HG03025 (cell line): ENCODE measurements around the gene PDGFRB.

Experiments
- ATAC-seq: cut with Tn5 transposase; IDR thresholded peaks from one replicate; pipeline ENCODE4 v1.9.1; 2021; ENCODE audit warnings: mild to moderate bottlenecking, moderate library complexity; ENCODE audit not compliant: unreplicated experiment, low FRiP score

PDGFRB gene

DNA sequence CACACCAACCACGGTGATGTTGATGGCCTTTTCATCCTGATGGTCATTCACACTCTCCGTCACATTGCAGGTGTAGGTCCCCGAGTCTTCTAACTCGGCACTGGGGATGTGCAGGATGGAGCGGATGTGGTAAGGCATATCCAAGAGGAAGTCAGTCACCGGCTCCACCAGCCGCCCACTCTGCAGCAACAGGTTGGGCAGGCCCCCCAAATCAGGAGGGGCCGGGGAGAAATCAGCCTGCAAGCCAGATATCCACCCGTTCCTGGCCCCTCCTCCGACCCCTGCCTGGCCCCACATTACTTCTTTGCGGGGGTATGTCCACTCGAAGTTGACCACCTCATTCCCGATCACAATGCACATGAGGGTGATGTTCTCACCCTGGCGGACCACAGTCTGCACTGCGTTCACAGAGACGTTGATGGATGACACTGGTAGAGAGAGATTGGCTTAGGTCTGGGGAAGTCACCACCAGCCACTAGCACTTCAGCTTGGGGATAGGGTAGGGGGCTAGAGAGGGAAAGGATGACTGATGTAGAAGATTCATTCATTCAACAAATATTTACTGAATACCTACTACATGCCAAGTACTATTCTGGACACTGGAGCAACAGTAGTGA, 22.0 kb downstream of the PDGFRB start:
- no peak for ATAC-seq

DNA sequence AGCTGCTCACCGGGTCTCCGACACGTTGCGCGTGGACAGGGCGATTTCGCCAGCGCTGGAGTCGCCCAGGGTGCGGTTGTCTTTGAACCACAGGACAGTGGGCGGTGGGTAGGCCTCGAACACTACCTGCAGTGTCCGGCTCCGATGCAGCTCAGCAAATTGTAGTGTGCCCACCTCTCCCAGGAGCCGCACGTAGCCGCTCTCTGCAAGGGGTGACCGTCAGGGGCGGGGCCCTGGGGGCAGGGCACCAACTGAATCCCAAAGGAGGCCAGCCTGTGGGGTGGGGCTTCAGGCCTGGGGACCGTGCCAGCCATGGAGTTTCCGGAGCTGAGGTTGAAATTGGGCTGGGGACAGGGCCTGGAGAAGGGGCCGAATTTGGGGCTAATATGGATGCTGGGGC, 22.9 kb downstream of the PDGFRB start:
- ATAC-seq: no peak

DNA sequence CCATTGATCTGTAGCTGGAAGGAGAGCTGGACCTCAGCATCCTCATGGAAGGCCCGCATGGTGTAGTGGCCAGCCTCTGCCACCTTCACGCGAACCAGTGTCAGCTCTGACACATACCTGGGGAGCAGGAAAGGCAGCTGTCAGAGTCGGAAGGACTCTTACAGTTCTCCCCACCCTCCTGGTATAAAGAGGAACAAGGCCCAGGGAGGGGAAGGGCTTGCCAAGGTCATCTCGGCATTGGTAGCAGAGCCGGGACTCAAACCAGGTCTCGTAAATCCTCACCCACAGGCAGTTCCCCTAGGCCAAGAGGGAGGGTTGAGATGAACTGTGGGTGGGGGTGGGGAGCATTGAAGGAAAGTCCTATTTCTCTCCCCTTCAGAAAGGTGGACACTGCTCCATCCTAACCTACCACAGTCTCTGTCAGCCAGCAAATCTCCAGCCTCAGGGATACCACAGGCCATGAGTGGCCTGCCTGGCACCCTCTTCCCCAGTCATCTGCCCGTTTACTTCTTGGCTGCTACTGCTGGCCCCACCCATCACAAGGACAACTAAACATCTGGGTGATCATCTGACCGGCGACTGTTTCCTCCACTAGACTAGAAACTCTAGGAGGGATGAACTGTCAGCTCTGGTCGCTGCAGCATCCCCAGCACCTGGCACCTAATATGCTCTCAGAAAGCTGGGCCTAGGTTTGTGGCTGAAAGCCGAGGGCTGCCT, 23.5 kb downstream of the PDGFRB start:
- ATAC-seq: no peak

DNA sequence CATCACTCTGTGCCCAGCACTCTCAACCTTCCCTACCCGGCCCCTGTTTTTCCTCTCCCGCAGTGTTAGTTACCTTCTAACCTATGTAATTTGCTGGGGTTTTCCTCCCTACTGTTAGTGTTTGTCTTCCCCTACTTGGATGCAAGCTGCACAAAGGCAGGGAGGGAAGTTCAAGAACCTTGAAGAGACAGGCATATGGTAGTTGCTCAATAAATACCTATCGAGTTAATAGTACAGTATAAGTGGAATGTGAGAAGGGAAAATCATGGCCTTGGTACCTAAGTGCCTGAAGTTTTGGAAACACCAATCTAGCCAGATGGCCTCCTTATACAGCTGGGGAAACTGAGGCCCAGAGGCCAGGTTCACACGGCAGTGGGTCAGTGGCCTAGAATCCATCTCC, 24.2 kb downstream of the PDGFRB start:
- ATAC-seq: no peak

DNA sequence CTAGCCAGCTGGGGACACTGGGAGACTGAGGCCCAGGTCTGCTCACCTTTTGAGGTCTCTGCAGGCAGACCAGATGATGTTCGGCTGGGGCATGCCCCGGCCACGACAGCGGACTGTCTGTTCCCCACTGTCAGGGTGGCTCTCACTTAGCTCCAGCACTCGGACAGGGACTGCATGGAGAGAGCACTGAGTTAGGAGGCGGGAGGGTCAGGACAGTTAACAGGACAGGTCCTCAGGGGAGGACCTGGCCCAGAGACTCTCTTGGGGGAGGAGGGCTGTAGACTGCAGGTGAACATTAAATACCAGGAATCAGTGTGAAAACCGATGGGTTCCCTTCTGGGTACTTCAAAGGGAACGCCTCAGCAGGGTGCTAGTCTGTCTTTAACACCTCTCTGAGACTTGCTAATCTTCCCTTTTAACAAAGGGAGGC, 25.1 kb downstream of the PDGFRB start:
- no peak for ATAC-seq

DNA sequence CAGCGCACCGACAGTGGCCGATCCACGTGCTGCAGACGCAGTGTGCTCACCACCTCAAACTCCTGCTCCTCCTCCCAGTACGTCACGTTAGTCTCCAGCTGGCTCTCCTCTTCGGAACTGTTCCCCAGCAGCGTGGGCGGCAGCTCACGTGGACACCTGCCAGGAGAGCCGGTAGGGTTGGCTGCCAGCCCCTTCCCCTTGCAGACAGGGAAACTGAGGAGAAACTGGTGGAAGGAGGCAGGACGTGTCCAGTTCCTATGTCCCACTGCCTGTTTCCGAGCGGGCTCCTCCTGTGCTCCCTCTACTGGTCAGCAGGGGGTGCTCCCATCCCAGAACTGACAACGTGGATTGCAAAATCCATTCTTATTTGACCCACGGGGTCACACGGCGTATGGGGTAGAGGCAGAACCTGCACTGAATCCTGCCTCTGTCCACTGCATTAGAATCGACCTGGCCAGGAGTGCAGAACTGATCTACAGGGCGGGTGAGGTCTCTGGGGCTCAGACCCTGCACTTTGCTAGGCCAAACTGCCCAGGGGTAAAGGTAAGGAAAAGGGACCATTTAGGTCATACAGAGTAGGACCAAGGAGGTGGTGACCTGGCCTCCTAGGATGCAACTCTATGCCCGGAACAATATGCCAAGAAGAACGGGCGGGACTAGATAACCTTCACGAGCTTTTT, 25.7 kb downstream of the PDGFRB start:
- ATAC-seq: no peak

DNA sequence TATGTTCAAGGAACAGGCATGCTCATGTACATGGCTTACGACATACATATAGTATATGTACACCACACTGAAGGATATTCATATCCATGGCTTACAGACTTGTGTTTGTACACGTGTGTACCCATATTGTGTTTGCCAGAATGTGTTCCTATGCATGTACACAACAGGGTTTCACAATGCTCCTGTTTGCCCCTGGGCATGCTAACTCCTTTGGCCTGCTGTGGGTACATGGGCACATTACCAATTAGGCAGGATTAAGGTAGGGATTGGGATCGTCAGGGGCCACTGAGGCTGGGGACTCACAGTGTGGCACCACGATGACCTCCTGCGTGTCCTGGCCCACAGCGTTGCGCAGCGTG, 26.2 kb downstream of the PDGFRB start:
- ATAC-seq: no peak

DNA sequence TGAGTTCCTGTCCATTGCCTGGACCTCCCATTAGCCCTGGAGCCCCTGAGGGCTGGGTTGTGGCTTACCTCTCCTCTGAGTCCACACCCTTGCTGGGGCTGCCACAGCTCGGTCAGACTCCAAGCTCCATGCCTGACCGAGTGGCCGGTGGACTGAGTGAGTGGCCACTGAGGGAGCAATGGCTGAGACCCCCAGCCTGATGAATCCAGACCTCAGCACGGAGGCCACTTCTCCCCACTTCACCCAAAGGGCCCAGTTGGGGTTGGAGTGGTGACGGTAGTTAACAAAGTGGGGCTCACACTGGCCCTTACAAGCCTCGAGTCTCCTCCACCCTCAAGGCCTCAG, 28.8 kb downstream of the PDGFRB start:
- ATAC-seq: no peak

DNA sequence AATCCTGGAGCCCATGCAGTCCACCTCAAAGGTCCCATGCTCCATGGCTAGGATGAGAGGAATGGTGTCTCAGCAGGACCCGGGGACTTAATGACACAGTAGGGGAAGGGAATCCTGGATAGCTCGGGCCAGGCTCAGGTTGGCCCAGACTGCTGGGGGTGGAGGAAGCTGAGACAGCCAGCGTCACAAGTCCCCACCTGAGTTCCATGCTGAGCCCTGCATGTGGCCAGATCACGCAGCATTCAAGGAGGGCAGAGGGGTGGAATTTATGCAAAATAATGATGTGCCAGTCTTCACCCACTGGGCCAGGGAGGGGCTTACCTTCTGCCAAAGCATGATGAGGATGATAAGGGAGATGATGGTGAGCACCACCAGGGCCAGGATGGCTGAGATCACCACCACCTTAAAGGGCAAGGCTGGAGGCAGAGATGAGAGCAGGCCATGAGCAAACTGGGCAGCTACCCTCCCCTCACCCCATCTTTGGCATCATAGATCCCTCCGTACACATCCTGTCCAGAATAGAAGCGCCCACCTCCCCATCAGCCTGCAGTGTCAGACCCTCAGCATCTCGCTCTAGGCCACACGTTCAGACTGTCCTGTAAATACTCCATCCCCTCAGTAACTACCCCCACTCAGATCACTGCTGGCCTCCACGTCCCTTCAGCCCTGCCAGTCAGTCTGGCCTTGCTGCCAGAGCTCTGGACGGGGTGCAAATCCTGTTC, 29.3 kb downstream of the PDGFRB start:
- ATAC-seq: no peak

DNA sequence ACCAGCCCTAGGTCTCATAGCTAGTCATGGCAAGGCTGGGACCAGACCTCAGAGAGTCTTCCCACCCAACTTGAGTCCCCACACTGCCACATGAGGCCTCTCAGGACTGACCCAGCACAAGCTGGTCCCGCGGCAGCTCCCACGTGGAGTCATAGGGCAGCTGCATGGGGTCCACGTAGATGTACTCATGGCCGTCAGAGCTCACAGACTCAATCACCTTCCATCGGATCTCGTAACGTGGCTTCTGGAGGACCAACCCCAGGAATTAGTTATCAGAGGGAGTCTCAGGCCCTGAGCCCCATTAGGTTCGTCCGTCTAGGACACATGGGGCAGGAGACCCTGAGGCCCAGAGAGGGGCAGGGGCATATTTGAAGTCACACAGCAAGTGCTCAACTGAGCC, 30.3 kb downstream of the PDGFRB start:
- no peak for ATAC-seq

DNA sequence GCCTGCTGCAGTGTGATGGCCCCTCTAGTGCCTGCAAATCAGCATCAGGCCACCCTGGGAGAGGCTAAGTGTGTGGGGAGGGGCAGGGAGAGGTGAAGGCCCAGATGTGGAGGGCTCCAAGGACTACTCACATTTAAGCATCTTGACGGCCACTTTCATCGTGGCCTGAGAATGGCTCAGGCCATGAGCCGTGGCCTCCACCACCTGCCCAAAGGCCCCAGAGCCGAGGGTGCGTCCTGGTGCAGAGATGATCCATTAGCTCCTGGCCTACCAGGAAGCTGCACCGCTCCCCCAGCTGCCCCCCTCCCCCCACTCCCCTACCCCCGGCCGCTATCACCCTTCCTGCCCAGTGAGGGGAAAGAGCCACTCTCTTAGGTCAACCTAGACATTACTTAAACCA, 31.0 kb downstream of the PDGFRB start:
- no peak for ATAC-seq

DNA sequence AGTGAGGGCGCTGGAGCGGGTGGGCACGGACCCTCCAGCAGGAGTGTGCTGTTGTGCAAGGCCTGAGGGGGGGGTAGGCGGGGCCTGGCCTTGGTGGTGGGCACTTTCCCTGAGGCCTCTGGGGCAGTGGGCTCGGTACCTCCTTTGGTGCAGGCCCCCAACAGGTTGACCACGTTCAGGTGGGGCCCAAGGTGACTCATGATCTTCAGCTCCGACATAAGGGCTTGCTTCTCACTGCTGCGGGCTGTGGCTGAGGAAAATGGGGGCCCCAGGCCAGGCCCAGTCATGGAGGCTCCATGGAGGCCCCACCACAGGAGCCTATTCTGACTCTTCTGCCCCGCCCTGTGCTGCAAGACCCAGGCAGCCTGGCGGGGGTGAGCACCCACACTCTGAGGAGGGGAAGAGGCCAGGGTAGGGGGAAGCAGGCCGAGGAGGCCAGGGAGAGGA, 31.5 kb downstream of the PDGFRB start:
- ATAC-seq: no peak

DNA sequence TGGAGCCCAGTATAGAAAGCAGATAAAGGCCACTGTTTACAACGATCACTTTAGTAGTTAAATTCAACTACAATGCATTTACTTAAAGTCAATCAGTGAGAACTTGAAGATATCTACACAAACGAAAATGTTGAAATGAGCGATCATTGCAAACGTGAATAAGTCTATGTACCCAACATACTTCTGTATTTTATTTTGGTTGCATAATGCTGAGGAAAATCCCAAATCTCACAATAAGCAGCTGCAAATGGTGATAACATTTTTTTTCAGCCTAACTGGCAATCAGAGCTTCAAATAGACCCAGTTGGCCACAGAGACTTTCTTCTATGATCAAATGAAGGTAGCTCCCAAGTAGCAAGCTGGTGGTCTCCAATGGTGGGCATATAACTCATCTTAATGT, 32.1 kb downstream of the PDGFRB start:
- ATAC-seq: no peak

DNA sequence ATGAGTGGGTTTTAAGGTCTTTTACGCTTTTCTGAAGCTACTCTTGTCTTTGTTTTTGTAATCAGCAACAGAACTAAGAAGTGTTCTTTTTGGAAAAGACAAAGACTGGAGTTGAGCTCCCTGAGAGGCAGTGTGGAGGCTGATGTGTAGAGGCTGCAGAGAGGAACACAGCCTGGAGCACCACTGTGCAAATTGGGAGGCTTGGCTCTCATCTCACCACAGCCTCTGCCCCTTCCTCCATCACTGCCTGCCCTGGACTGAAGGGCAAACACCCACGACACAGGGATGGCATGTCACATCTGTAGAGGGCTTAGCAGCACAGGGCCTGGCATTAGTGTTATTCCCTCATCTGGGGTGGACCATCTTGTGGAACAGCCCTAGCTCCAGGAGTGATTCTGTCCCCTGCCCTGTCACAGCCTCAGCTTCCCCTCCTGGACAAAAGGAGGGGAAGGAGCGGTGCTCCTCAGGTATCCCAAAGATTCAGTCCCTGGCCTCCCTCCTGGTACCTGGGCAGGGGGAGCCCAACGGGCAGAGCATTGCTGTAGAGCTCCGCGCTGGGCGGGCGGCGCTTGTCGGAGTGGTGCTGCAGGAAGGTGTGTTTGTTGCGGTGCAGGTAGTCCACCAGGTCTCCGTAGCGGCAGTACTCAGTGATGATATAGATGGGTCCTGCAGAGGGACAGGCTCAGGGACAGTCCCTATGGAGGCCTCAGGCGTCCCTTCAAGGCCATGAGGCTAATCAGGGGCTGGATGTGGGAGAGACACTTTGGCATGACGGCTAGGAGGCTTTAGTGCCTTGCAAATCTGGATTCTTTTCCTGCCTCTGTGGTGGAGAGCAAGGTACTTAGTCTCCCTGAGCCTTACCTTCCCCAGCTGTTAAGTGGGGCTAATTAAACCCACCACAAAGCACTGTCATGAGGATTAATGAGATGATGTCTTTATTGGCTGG, 32.8 kb downstream of the PDGFRB start:
- no peak for ATAC-seq

DNA sequence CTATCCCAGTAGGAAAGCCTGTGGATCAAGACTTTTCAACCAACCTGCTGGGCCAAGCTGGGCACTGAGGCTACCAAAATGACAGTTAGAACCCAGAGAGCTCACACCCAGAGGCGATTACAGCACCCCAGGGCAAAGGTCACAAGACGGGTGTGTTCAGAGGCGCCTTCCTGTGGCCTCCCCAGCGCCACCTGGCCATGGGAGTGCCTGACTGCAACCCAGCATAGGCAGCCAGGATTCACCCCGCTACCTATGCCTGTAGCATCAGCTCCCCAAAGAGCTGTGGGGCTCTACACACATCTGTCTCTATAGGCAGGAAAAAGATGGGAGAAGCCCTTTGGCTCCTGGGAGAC, 33.5 kb downstream of the PDGFRB start:
- peak; percentile 75 for ATAC-seq

DNA sequence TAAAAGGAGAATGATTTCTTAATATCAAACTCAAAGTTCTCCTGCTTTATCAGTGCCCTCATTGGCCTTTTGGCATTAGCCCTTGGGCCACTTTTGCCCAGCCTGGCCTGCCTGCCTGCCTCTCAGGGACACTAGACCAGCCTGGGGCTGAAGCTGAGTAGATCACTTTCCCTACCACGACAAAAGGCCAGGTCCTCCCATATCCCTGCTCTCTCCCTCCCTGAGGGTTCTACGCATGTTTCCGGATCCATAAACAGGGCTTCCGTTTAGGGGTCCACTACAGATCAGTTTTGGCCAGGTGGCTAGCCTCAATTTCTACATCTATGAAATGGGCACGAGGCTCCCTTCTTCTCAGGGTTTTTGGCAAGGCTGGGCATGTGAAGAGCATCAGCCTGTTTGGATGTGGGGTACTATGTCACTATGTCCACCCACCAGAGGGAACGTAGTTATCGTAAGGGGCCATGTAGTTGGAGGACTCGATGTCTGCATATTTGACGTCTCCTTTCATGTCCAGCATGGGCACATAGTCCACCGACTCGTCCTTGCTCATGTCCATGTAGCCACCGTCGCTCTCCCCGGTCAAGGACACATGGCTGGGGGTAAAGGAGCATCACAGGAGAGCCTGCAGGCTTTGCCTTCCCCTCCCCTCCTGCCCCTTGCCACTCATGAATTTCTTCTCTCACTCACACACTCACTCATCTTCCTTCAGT, 34.0 kb downstream of the PDGFRB start:
- ATAC-seq: no peak

DNA sequence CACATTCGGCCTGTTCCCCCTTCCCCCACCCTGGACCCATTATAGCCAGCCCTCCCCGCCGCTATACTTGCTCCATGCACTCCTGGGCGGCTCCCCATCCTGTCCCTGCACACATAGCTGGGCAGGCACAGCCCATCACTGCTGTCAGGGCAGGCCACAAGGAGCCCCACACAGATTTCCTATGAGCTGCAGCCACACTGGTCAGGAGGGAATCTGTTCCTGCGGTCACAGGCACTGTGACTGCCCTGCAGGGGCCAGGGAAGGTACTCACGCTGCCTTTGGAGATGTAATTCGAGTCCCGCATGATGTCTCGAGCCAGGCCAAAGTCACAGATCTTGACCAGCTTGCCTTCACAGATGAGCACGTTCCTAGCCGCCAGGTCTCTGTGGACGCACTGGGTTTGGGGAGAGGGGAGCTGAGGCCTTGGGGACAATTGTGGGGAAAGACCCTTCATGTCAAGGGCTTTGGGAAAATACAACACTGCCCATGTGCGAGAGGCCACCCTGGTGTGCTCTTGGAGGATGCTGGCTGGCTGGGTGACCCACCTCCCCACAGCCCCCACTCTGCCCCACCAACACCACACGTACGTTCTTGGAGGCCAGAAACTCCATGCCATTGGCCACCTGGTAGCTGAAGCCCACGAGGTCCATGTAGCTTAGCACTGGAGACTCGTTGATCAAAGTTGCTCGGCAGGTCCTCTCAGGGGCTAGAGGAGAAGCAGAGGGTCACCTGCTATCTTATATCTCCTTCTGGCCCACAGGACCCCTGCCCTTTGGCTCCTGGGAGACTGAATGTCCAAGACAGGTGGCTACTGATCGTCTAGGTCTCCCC, 34.8 kb downstream of the PDGFRB start:
- ATAC-seq: no peak

DNA sequence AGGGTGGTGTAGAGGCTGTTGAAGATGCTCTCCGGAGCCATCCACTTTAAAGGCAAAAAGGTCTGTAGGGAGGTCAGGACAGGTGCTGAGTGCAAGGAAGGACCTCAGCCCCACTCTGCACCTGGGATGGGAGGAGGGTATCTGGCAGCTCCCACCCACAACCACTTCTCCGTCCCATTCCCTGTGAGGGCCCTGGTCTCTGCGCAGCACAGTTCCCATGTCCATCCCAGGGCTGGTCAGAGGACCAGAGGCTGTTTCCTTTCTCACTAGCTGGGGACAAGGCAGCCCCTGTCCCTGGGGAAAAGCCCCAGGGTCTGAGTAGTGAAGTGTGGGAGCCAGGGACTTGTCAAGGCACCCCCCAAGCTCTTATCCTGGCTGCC, 35.6 kb downstream of the PDGFRB start:
- no peak for ATAC-seq
